ENCODE results near the gene JUP.
"Not testable (repeated sequence)": the region's sequence is repeated elsewhere in the genome, so short reads cannot be mapped to it uniquely, and the experiment has no call there.

JUP gene

GRCh38 chr17:41786227-41787020 lies at the start of gene JUP:
Gene JUP (minus strand): TSS chr17:41786711. CDS start chr17:41771854, 14,857 bp downstream.
- DNase-seq (ENCODE audit: low spot score): peak; percentile 100

- peak; percentile 35 for DNase-seq (ENCODE audit: low spot score)
Observed at GRCh38 chr17:41835800-41836549, 49.5 kb upstream of the JUP start, which contains the start of gene NT5C3B. Gene NT5C3B (minus strand): TSS chr17:41836232. CDS start chr17:41836193, 39 bp downstream.

GRCh38 chr17:41835214-41835799 lies 48.8 kb upstream of the JUP start:
- DNase-seq (ENCODE audit: low spot score): no peak

- not testable (repeated sequence) for DNase-seq (ENCODE audit: low spot score)
Observed at GRCh38 chr17:41829961-41830360, 43.5 kb upstream of the JUP start.

GRCh38 chr17:41825175-41825845 lies 38.8 kb upstream of the JUP start:
- DNase-seq (ENCODE audit: low spot score): no peak

- DNase-seq (ENCODE audit: low spot score): no peak
Observed at GRCh38 chr17:41824086-41824485, 37.6 kb upstream of the JUP start.

- DNase-seq (ENCODE audit: low spot score): no peak
Observed at GRCh38 chr17:41823580-41823979, 37.1 kb upstream of the JUP start.

- no peak for DNase-seq (ENCODE audit: low spot score)
Observed at GRCh38 chr17:41823141-41823524, 36.6 kb upstream of the JUP start.

GRCh38 chr17:41822216-41823140 lies 36.0 kb upstream of the JUP start:
- no peak for DNase-seq (ENCODE audit: low spot score)

- no peak for DNase-seq (ENCODE audit: low spot score)
Observed at GRCh38 chr17:41821776-41822175, 35.3 kb upstream of the JUP start.

- DNase-seq (ENCODE audit: low spot score): no peak
Observed at GRCh38 chr17:41818024-41818423, 31.5 kb upstream of the JUP start.

- no peak for DNase-seq (ENCODE audit: low spot score)
Observed at GRCh38 chr17:41816637-41817320, 30.3 kb upstream of the JUP start.

- DNase-seq (ENCODE audit: low spot score): no peak
Observed at GRCh38 chr17:41814195-41814594, 27.7 kb upstream of the JUP start.

GRCh38 chr17:41813699-41814124 lies 27.2 kb upstream of the JUP start:
- DNase-seq (ENCODE audit: low spot score): no peak

GRCh38 chr17:41813152-41813680 lies 26.7 kb upstream of the JUP start:
- no peak for DNase-seq (ENCODE audit: low spot score)

GRCh38 chr17:41812381-41813151 lies 26.1 kb upstream of the JUP start, which contains the start of gene FKBP10:
Gene FKBP10 (plus strand): TSS chr17:41813004. CDS start chr17:41813035, 31 bp downstream.
- DNase-seq (ENCODE audit: low spot score): peak; percentile 64

- peak; percentile 63 for DNase-seq (ENCODE audit: low spot score)
Observed at GRCh38 chr17:41811549-41812380, 25.3 kb upstream of the JUP start, which contains the start of gene P3H4. Gene P3H4 (minus strand): TSS chr17:41811949. CDS start chr17:41811915, 34 bp downstream.

Measured in kidney capillary endothelial cell (primary cell).